GM23338 (cell line): ENCODE data around the gene RAB4A. TPM values are rescaled to one million over a fixed set of nuclear protein-coding genes. Genes with fewer than 3 reads are reported as not detected.

Source experiments
- ATAC-seq: fragments of 200-7000 bp; cut with Tn5 transposase; 3 replicates; pipeline ENCODE4 v1.9.1; 2020
- DNase-seq: peaks from one replicate; pipeline ENCODE4 v3.0.0-alpha.2; 2015; ENCODE audit warnings: low spot score
- H2AFZ ChIP-seq: fragments of 200-600 bp; sonication (generic); 2 replicates; pipeline ENCODE4 v1.8.0; 2016; ENCODE audit warnings: antibody characterized with exemption, mild to moderate bottlenecking, moderate library complexity
- H3F3A ChIP-seq: fragments of 200-600 bp; sonication (generic); replicated peaks from 2 replicates; pipeline ENCODE4 v1.8.0; 2017; ENCODE audit warnings: antibody characterized with exemption, mixed run types, low read depth
- H3K27ac ChIP-seq: fragments of 200-600 bp; sonication (generic); 2 replicates; pipeline ENCODE4 v1.6.1; 2016; ENCODE audit warnings: low read depth
- H3K27me3 ChIP-seq: fragments of 200-600 bp; sonication (generic); 2 replicates; pipeline ENCODE4 v1.8.0; 2016; ENCODE audit warnings: mild to moderate bottlenecking, mixed run types, moderate library complexity; ENCODE audit not compliant: insufficient read depth
- H3K36me3 ChIP-seq: fragments of 200-600 bp; sonication (generic); 2 replicates; pipeline ENCODE4 v1.8.0; 2016; ENCODE audit warnings: mild to moderate bottlenecking; ENCODE audit not compliant: insufficient read depth
- H3K4me1 ChIP-seq: fragments of 200-600 bp; sonication (generic); 2 replicates; pipeline ENCODE4 v1.8.0; 2016; ENCODE audit warnings: mild to moderate bottlenecking, moderate library complexity; ENCODE audit not compliant: insufficient read depth
- H3K4me2 ChIP-seq: fragments of 200-600 bp; sonication (generic); 2 replicates; pipeline ENCODE4 v1.7.1; 2017; ENCODE audit warnings: mixed run types
- H3K4me3 ChIP-seq: fragments of 200-600 bp; sonication (generic); 2 replicates; pipeline ENCODE4 v1.6.1; 2016; ENCODE audit warnings: mixed run types
- H3K79me2 ChIP-seq: fragments of 200-600 bp; sonication (generic); replicated peaks from 2 replicates; pipeline ENCODE4 v1.8.0; 2017; ENCODE audit warnings: mild to moderate bottlenecking; ENCODE audit not compliant: insufficient read depth
- H3K9me2 ChIP-seq: fragments of 200-600 bp; sonication (generic); 2 replicates; pipeline ENCODE4 v1.8.0; 2017; ENCODE audit not compliant: insufficient read depth
- H4K20me1 ChIP-seq: fragments of 200-600 bp; sonication (generic); replicated peaks from 2 replicates; pipeline ENCODE4 v1.8.0; 2017; ENCODE audit warnings: mild to moderate bottlenecking; ENCODE audit not compliant: insufficient read depth
- H3K27ac Mint-ChIP-seq: 2 replicates; pipeline ENCODE4 v1.8.0; 2020; ENCODE audit warnings: inconsistent platforms, mild to moderate bottlenecking, moderate library complexity, mixed read lengths
- H3K27me3 Mint-ChIP-seq: 3 replicates; pipeline ENCODE4 v1.8.0; 2022; ENCODE audit warnings: low read depth, mild to moderate bottlenecking, moderate library complexity, mixed read lengths, inconsistent platforms; ENCODE audit not compliant: insufficient read depth, poor library complexity
- H3K36me3 Mint-ChIP-seq: 3 replicates; pipeline ENCODE4 v1.8.0; 2021; ENCODE audit warnings: low read depth, mild to moderate bottlenecking, inconsistent platforms, moderate library complexity, mixed read lengths
- H3K4me1 Mint-ChIP-seq: 3 replicates; pipeline ENCODE4 v1.8.0; 2020; ENCODE audit warnings: mild to moderate bottlenecking, inconsistent platforms, mixed read lengths
- H3K4me3 Mint-ChIP-seq: 3 replicates; pipeline ENCODE4 v1.8.0; 2021; ENCODE audit warnings: moderate library complexity, mild to moderate bottlenecking, inconsistent platforms, mixed read lengths
- H3K9me3 Mint-ChIP-seq: 3 replicates; pipeline ENCODE4 v1.8.0; 2020; ENCODE audit warnings: moderate library complexity, mild to moderate bottlenecking, inconsistent platforms, mixed read lengths
- CREB1 ChIP-seq: fragments of 250-450 bp; sonication (Bioruptor Pico); IDR thresholded peaks from 2 replicates; pipeline ENCODE4 v1.5.0; 2020; ENCODE audit warnings: low read depth, mild to moderate bottlenecking, moderate library complexity
- CTCF ChIP-seq, 2 experiments: fragments of 200-600 bp in 1 of 2; sonication (generic) in 1 of 2; conservative IDR thresholded peaks; 2 replicates each; pipeline versions ENCODE4 v1.5.1 to v1.6.1; 2016 to 2017; ENCODE audit warnings: antibody characterized with exemption in 2 of 2, low read depth in 2 of 2, mild to moderate bottlenecking in 2 of 2, moderate library complexity in 1 of 2
- EZH2 ChIP-seq: fragments of 200-600 bp; sonication (generic); IDR thresholded peaks from one replicate; pipeline ENCODE4 v1.8.0; 2017; ENCODE audit warnings: antibody characterized with exemption, mild to moderate bottlenecking, low read depth; ENCODE audit not compliant: unreplicated experiment
- EZH2phosphoT487 ChIP-seq: fragments of 200-600 bp; sonication (generic); IDR thresholded peaks from one replicate; pipeline ENCODE4 v1.8.1; 2018; ENCODE audit warnings: antibody characterized with exemption; ENCODE audit not compliant: unreplicated experiment
- JUNB ChIP-seq: IDR thresholded peaks from one replicate; pipeline ENCODE4 v1.6.1; 2016; ENCODE audit warnings: antibody characterized with exemption; ENCODE audit not compliant: unreplicated experiment
- NANOG ChIP-seq: IDR thresholded peaks from 2 replicates; pipeline ENCODE4 v1.6.1; 2016; ENCODE audit warnings: antibody characterized with exemption, borderline replicate concordance
- POLR2AphosphoS5 ChIP-seq: IDR thresholded peaks from 2 replicates; pipeline ENCODE4 v1.6.1; 2016; ENCODE audit warnings: antibody characterized with exemption, low read depth
- REST ChIP-seq: IDR thresholded peaks from one replicate; pipeline ENCODE4 v1.6.1; 2018; ENCODE audit warnings: antibody characterized with exemption; ENCODE audit not compliant: unreplicated experiment
- STAT1 ChIP-seq: IDR thresholded peaks from one replicate; pipeline ENCODE4 v1.6.1; 2016; ENCODE audit warnings: antibody characterized with exemption; ENCODE audit not compliant: unreplicated experiment
- ZNF114 ChIP-seq: fragments of 250-450 bp; sonication (Bioruptor Pico); IDR thresholded peaks from 2 replicates; pipeline ENCODE4 v1.5.0; 2020; ENCODE audit warnings: mild to moderate bottlenecking, moderate library complexity
- ZNF331 ChIP-seq: fragments of 250-450 bp; sonication (Bioruptor Pico); IDR thresholded peaks from 2 replicates; pipeline ENCODE4 v1.5.0; 2020; ENCODE audit warnings: low read depth, mild to moderate bottlenecking, moderate library complexity
- ZNF462 ChIP-seq: fragments of 250-450 bp; sonication (Bioruptor Pico); IDR thresholded peaks from 2 replicates; pipeline ENCODE4 v1.5.0; 2020; ENCODE audit warnings: mild to moderate bottlenecking, moderate library complexity
- long read RNA-seq: library from polyadenylated mRNA; unstranded; transcript quantifications from one replicate; pipeline ENCODE4 v2.0.0, GENCODE V29; 2020; ENCODE audit not compliant: unreplicated experiment
- polyA plus RNA-seq: library from polyadenylated mRNA; unstranded; fragments of >200 nt; fragmentation: Nextera tagmentation; extraction: Ambion mirVana; gene quantifications from 2 replicates; pipeline ENCODE4 v1.2.1, GENCODE V29; 2016
- total RNA-seq: library from RNA; depleted of rRNA; stranded (reverse); fragments of >200 nt; shearing (Covaris generic); gene quantifications from 2 replicates; pipeline ENCODE4 v1.2.3, GENCODE V29; 2014; rRNA removed

Gene RAB4A
- 25.9 and 37.5 TPM in 2 replicates for total RNA-seq
- polyA plus RNA-seq = 49.4 and 50.8 TPM in 2 replicates
- long read RNA-seq, transcript RAB4A-201 (8 exons, 2,966 nt) = major isoform, 61 of 76 reads
- long read RNA-seq, partial matches to known transcripts = 4 of 76 reads
- long read RNA-seq, other reads (novel, unspliced or antisense) = 8 of 76 reads

- Mint-ChIP-seq H3K36me3 (peaks cover 6% of the 10 kb centered on the region), H3K27me3 (peaks cover 19% of the 10 kb centered on the region), H3K9me3 (peaks cover 4% of the 10 kb centered on the region; the same call in 2 of the 3 replicates), H3K27ac (no peak within 1 kb of the TSS), H3K4me1 (peaks cover 25% of the 10 kb centered on the region), H3K4me3 (peak within 1 kb of the TSS; percentile 95)
- Histone ChIP-seq H3K36me3 (no peaks in the 10 kb centered on the region), H3F3A (no peaks in the 10 kb centered on the region), H4K20me1 (peaks cover 23% of the 10 kb centered on the region; the same call in 1 of the 2 replicates), H3K4me3 (peak within 1 kb of the TSS; percentile 90), H3K9me2 (no peaks in the 10 kb centered on the region), H3K4me1 (peaks cover 18% of the 10 kb centered on the region), H3K27me3 (peaks cover 6% of the 10 kb centered on the region; the same call in 1 of the 2 replicates), H3K79me2 (peaks cover 41% of the 10 kb centered on the region), H3K27ac (no peak within 1 kb of the TSS), H2AFZ (peak within 1 kb of the TSS; percentile 65; the same call in 1 of the 2 replicates), H3K4me2 (peak within 1 kb of the TSS; percentile 95)
- DNase-seq = peak; percentile 86
- ATAC-seq = peak; percentile 88
- TF ChIP-seq ZNF462 (CRISPR knock-in tag) (no peak), EZH2phosphoT487 (no peak), POLR2AphosphoS5 (peak; percentile 77), CREB1 (CRISPR knock-in tag) (0 out of 2 replicates have a peak, but pooled peaks have one; percentile 27), CTCF (conservative IDR thresholded peaks at IDR 0.05; ENCODE audit: low read depth in 2 of 2) (no peak), ZNF114 (CRISPR knock-in tag) (no peak), JUNB (no peak), STAT1 (no peak), REST (no peak), NANOG (no peak), ZNF331 (no peak), EZH2 (no peak)
These were observed at the start of gene RAB4A for GRCh38 chr1:229270547-229271447. RAB4A (plus strand) TSS chr1:229271111; CDS start chr1:229271340, 229 bp downstream.
